Sigmoid colon (tissue), 7 donors: ENCODE data around the gene NXPH4. TPM values are rescaled to one million over a fixed set of nuclear protein-coding genes. Genes with fewer than 3 reads are reported as not detected.

Experiments used
- DNase-seq: peaks from one replicate; pipeline ENCODE4 v3.0.0-alpha.2; 2019
- H3K27ac ChIP-seq, 4 donors: fragments of 200-600 bp; sonication (generic); one replicate each; pipeline ENCODE4 v1.5.1; 2016 to 2019; ENCODE audit warnings: mild to moderate bottlenecking in 1 of 4
- H3K27me3 ChIP-seq, 3 donors: fragments of 200-600 bp; sonication (generic); one replicate each; pipeline ENCODE4 v1.5.1; 2019; ENCODE audit warnings: mild to moderate bottlenecking in 1 of 3
- H3K36me3 ChIP-seq, 4 donors: fragments of 200-600 bp; sonication (generic); one replicate each; pipeline ENCODE4 v1.5.1; 2016 to 2019
- H3K4me1 ChIP-seq, 4 donors: fragments of 200-600 bp; sonication (generic); one replicate each; pipeline ENCODE4 v1.5.1; 2017 to 2019
- H3K4me3 ChIP-seq, 4 donors: fragments of 200-600 bp; sonication (generic); one replicate each; pipeline ENCODE4 v1.5.1; 2017 to 2019; ENCODE audit warnings: mild to moderate bottlenecking in 2 of 4, moderate library complexity in 1 of 4
- H3K9me3 ChIP-seq, 4 donors: fragments of 200-600 bp in 3 of 4; sonication (generic) in 3 of 4; one replicate each; pipeline versions ENCODE4 v1.5.1 to v1.6.1; 2013 to 2019
- EP300 ChIP-seq, 4 donors: sonication (generic); formaldehyde crosslinking; IDR thresholded peaks; one replicate each; pipeline ENCODE4 v1.6.1; 2017; ENCODE audit warnings: antibody characterized with exemption in 4 of 4
- POLR2A ChIP-seq, 2 donors: fragments of 450-650 bp; IDR thresholded peaks; one replicate each; pipeline ENCODE4 v1.6.1; 2016; ENCODE audit warnings: antibody characterized with exemption in 2 of 2, mild to moderate bottlenecking in 2 of 2, moderate library complexity in 2 of 2
- POLR2AphosphoS5 ChIP-seq, 4 donors: sonication (generic); formaldehyde crosslinking; IDR thresholded peaks; one replicate each; pipeline ENCODE4 v1.6.1; 2017; ENCODE audit warnings: antibody characterized with exemption in 4 of 4
- WGBS, 2 donors: extraction: QIAGEN DNeasy Blood & Tissue Kit; methylation state at CpG; one replicate each; pipeline ENCODE4 v1.1.7; 2013; 5-methylcytosine and 5-hydroxymethylcytosine counted together
- intact Hi-C: fragments of 100-400 bp; cut with DNase I; formaldehyde crosslinking; loops from one replicate; pipeline ENCODE4 v1.15.1; 2023
- polyA plus RNA-seq, 3 donors: library from polyadenylated mRNA; stranded (reverse); fragments of 200-250 nt; gene quantifications; one replicate each; pipeline ENCODE4 v1.2.3, GENCODE V29; 2013
- total RNA-seq, 4 donors: library from RNA; depleted of rRNA; stranded (reverse); fragments of >200 nt; gene quantifications; one replicate each; pipeline ENCODE4 v1.1.0, GENCODE V29; 2016
- TF ChIP-seq, protein P1 (sequence below), 4 experiments: fragments of 450-650 bp in 3 of 4; fragments of 200-600 bp in 1 of 4; IDR thresholded peaks; one replicate each; pipeline ENCODE4 v1.5.1; 2016 to 2019; ENCODE audit warnings: antibody characterized with exemption in 4 of 4, mild to moderate bottlenecking in 3 of 4, moderate library complexity in 2 of 4
- donor health status: healthy with polysubstance abuse.
- donor health status: Bipolar disorder and iron deficiency.
- donor health status: healthy.

NXPH4 gene
- total and polyA plus RNA-seq, 7 donors: 0.13 TPM; not detected in 6

DNA sequence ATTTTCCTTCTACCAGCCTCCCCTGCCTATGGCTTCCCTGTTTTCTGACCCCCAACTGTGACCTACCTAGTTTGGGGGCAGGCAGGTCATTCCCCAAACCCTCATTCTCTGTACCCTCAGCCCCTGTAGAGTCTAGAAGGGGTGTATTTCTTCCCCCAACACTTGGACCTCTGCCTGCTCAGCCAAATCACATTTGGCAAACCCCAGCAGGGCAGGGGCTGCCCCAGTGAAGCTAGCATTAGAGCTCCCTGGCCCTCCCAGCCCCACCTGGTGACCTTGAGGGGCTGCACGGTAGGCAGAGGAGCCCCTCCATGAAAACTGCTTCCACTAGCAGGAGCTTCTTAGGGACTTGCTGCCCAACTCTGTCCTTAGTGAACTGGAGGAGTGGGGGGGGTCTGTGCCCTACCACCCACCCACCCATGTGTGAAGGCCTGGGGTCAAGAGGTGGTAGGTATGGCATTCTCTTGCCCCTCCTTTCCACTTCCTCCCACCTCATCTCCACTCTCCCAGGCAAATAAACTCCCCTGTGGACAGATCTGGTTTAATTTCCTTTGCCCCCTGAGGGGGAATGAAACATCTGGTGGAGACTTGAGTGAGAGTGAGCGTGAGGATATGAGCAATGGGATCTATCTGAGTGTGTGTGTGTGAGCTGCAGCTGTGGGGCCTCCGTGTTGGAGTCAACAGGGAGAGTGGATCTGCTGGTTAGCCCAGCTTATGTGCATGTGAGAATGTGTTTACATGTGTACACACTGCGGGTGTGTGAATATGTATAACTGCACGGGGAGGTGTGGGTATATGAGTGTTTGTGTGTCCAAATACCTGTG is 1.6 kb downstream of the NXPH4 start:
- Histone ChIP-seq H3K4me3 (no peak overlapping the region), H3K27me3 (peaks cover 71 to 97% (median 86%) of the 10 kb centered on the region in 3 donors), H3K4me1 (peaks cover 0 to 42% (median 28%) of the 10 kb centered on the region in 4 donors), H3K9me3 (no peaks in the 10 kb centered on the region), H3K27ac (no peak overlapping the region), H3K36me3 (no peaks in the 10 kb centered on the region)
- 30 to 61% methylated on average over 5 of the region's 5 CpGs for WGBS, 2 donors
- TF ChIP-seq POLR2AphosphoS5 (IDR thresholded peaks at IDR 0.05) (no peak), POLR2A (IDR thresholded peaks at IDR 0.05) (no peak), EP300 (IDR thresholded peaks at IDR 0.05) (no peak)
- TF ChIP-seq, protein P1, sequence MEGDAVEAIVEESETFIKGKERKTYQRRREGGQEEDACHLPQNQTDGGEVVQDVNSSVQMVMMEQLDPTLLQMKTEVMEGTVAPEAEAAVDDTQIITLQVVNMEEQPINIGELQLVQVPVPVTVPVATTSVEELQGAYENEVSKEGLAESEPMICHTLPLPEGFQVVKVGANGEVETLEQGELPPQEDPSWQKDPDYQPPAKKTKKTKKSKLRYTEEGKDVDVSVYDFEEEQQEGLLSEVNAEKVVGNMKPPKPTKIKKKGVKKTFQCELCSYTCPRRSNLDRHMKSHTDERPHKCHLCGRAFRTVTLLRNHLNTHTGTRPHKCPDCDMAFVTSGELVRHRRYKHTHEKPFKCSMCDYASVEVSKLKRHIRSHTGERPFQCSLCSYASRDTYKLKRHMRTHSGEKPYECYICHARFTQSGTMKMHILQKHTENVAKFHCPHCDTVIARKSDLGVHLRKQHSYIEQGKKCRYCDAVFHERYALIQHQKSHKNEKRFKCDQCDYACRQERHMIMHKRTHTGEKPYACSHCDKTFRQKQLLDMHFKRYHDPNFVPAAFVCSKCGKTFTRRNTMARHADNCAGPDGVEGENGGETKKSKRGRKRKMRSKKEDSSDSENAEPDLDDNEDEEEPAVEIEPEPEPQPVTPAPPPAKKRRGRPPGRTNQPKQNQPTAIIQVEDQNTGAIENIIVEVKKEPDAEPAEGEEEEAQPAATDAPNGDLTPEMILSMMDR (IDR thresholded peaks at IDR 0.05): no peak
- intact Hi-C loops: no loop called here
- DNase-seq: no peak

DNA sequence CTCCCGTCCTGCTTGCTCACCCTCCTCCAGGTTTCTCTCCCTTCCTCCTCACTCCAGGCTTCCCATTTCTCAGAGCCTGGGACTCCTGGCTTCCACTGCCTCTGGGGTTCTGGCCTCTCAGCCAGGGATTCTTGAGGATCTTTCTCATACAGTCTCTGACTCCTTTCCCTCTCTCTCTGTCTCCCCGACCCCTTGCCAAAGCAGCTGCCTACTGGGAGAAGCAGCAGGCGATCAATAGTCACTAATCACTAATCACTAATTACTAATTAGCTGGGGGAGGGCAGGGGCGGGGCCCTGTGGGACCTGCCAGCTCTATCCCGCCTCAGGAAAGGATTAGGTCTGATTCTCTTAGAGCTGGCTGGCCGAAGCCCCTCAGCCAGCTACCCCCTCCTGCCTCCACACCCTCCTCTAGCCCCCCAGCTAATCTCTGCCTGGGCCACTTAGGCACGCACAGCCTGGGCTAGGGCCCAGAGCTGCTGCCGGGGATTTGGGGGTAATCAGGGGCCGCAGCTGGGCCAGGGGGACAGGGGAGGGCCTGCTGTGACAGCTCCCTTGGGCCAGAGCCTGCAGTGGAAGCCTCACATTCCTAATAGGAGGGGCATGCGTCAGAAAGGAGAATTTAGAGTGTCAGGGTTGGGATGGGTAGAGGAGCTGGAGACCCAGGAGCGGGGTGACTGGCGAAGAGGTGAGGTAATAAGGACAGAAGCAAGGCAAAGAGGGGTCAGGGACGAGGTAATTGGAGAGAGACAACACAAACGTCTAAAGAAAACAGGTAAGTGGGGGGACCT is 2.8 kb downstream of the NXPH4 start:
- TF ChIP-seq EP300 (IDR thresholded peaks at IDR 0.05) (no peak), POLR2AphosphoS5 (IDR thresholded peaks at IDR 0.05) (no peak), POLR2A (IDR thresholded peaks at IDR 0.05) (no peak)
- TF ChIP-seq, protein P1 (IDR thresholded peaks at IDR 0.05): no peak
- Histone ChIP-seq H3K4me1 (peaks cover 0 to 33% (median 20%) of the 10 kb centered on the region in 4 donors), H3K4me3 (no peak overlapping the region), H3K27me3 (peaks cover 82 to 100% (median 97%) of the 10 kb centered on the region in 3 donors), H3K36me3 (no peaks in the 10 kb centered on the region), H3K27ac (no peak overlapping the region), H3K9me3 (no peaks in the 10 kb centered on the region)
- DNase-seq: no peak
- intact Hi-C loops: no loop called here
- WGBS, 2 donors: 38 to 51% methylated on average over 14 of the region's 14 CpGs

DNA sequence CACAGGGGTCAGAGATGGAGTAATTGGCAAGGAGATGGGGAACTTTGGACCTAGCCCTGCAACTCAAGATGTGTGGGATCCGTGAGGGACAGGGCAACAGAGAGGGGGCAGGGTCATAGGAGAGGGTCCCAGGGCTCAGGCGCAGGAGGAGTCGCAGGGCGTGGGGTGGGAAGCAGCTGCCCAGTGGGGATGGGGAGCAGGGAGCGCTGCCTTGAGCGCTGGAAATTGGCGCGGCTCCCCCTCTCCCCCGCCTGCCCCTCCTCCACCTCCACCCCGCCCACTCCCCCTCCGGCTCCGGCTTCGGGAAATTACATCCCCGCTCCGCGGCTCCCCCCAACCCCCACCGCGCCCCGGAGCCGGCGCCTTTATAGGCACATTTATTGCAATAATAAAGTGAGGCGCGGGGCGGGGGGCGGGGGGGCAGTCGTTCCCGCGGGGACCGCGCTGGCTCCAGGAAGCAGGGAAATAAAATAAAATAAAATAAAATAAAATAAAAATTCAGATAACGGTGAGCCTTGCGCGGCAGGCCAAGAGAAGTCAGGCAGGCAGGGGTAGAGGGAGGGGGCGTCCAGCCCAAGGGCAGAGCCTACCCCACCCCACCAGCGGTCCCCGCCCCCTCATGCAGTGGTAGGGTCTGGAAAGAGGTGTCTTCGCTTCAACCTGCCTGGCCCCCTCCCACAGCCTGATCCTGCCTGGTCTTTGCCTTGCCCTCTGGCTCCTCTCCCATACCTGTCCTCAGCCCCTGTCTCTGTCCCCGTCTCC is 3.6 kb downstream of the NXPH4 start:
- intact Hi-C loops: no loop called here
- no peak overlapping the region for H3K27ac ChIP-seq
- DNase-seq: no peak
- no peak overlapping the region for H3K4me3 ChIP-seq
- WGBS, 2 donors: 4 to 6% methylated on average over 38 of the region's 38 CpGs
- H3K9me3 ChIP-seq: no peaks in the 10 kb centered on the region
- no peak for TF ChIP-seq EP300 (IDR thresholded peaks at IDR 0.05)
- no peak for TF ChIP-seq POLR2A (IDR thresholded peaks at IDR 0.05)
- no peak for TF ChIP-seq POLR2AphosphoS5 (IDR thresholded peaks at IDR 0.05)
- TF ChIP-seq, protein P1 (IDR thresholded peaks at IDR 0.05): no peak
- H3K36me3 ChIP-seq: no peaks in the 10 kb centered on the region
- peaks cover 0 to 34% (median 24%) of the 10 kb centered on the region in 4 donors for H3K4me1 ChIP-seq
- peaks cover 82 to 100% (median 98%) of the 10 kb centered on the region in 3 donors for H3K27me3 ChIP-seq

DNA sequence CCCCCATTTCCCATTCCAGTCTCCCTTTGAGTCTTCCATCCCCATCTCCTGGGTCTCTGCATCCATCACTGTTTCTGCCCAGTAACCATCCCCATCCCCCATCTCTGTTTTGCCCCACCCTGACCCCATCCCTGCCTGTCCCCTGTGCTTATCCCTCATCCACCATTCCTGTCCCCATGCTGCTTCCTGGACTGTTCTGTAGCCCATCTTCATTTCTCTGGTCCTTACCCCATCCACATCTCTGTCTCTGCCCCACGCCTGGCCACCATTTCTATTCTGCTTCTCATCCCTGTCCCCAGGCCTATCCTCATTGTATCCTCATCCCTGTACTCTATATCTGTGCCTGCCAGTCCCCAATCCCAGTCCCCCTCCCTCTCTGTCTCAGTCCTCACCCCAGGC is 4.2 kb downstream of the NXPH4 start:
- 20 to 30% methylated on average over 1 of the region's 1 CpG for WGBS, 2 donors
- H3K4me1 ChIP-seq: peaks cover 0 to 36% (median 27%) of the 10 kb centered on the region in 4 donors
- no peaks in the 10 kb centered on the region for H3K36me3 ChIP-seq
- H3K27ac ChIP-seq: no peak overlapping the region
- H3K9me3 ChIP-seq: no peaks in the 10 kb centered on the region
- intact Hi-C loops: no loop called here
- peaks cover 82 to 100% (median 98%) of the 10 kb centered on the region in 3 donors for H3K27me3 ChIP-seq
- no peak overlapping the region for H3K4me3 ChIP-seq
- DNase-seq: no peak
- TF ChIP-seq POLR2AphosphoS5 (IDR thresholded peaks at IDR 0.05) (no peak), EP300 (IDR thresholded peaks at IDR 0.05) (no peak), POLR2A (IDR thresholded peaks at IDR 0.05) (no peak)
- TF ChIP-seq, protein P1 (IDR thresholded peaks at IDR 0.05): no peak
